HepG2 (cell line): ENCODE data around the gene TM4SF20. TPM values are rescaled to one million over a fixed set of nuclear protein-coding genes. Genes with fewer than 3 reads are reported as not detected.

ENCODE experiments used
- ARID5B ChIP-seq: IDR thresholded peaks from 2 replicates; pipeline ENCODE4 v1.4.0; 2020; ENCODE audit warnings: mild to moderate bottlenecking, missing genetic modification reagents
- CEBPZ ChIP-seq: IDR thresholded peaks from 2 replicates; pipeline ENCODE4 v1.6.1; 2012; ENCODE audit warnings: low read length, improper control_type of control experiment
- GTF2F1 ChIP-seq: fragments of 150-350 bp; IDR thresholded peaks from 2 replicates; pipeline ENCODE4 v1.6.1; 2014; ENCODE audit warnings: low read length
- HES4 ChIP-seq: sonication (generic); formaldehyde crosslinking; IDR thresholded peaks from 2 replicates; pipeline ENCODE4 v1.9.0; 2021; ENCODE audit warnings: mild to moderate bottlenecking, missing genetic modification reagents, borderline replicate concordance
- HMGXB4 ChIP-seq, 2 experiments: sonication (generic) in 1 of 2; formaldehyde crosslinking in 1 of 2; IDR thresholded peaks; 2 replicates each; pipeline versions ENCODE4 v1.4.0 to v1.6.1; 2018 to 2020; ENCODE audit warnings: missing genetic modification reagents in 2 of 2, borderline replicate concordance in 1 of 2, low read depth in 1 of 2, mild to moderate bottlenecking in 1 of 2, missing biosample characterization in 1 of 2
- KLF16 ChIP-seq, 2 experiments: sonication (generic) in 1 of 2; formaldehyde crosslinking in 1 of 2; IDR thresholded peaks; 2 replicates each; pipeline versions ENCODE4 v1.6.1 to v1.8.0; 2016 to 2023; ENCODE audit warnings: missing genetic modification reagents in 2 of 2, missing compliant biosample characterization in 1 of 2
- MED1 ChIP-seq: sonication (generic); formaldehyde crosslinking; IDR thresholded peaks from 2 replicates; pipeline ENCODE4 v1.4.0; 2020; ENCODE audit warnings: missing genetic modification reagents
- SOX13 ChIP-seq, 3 experiments: fragments of 450-650 bp in 1 of 3; sonication (generic) in 1 of 3; formaldehyde crosslinking in 1 of 3; IDR thresholded peaks in 2 of 3; conservative IDR thresholded peaks in 1 of 3; 2 replicates each; pipeline versions ENCODE4 v1.5.0 to v1.6.1; 2016 to 2020; ENCODE audit warnings: antibody characterized with exemption in 1 of 3, mild to moderate bottlenecking in 1 of 3, missing compliant biosample characterization in 1 of 3, missing genetic modification reagents in 1 of 3, moderate library complexity in 1 of 3
- ZBTB34 ChIP-seq: sonication (generic); formaldehyde crosslinking; IDR thresholded peaks from 2 replicates; pipeline ENCODE4 v1.8.0; 2022; ENCODE audit warnings: mild to moderate bottlenecking, missing genetic modification reagents
- ZNF10 ChIP-seq: sonication (generic); formaldehyde crosslinking; IDR thresholded peaks from 2 replicates; pipeline ENCODE4 v1.4.0; 2020; ENCODE audit warnings: mild to moderate bottlenecking, low read depth, missing genetic modification reagents, borderline replicate concordance
- ZNF276 ChIP-seq: sonication (generic); formaldehyde crosslinking; IDR thresholded peaks from 2 replicates; pipeline ENCODE4 v1.4.0; 2020; ENCODE audit warnings: mild to moderate bottlenecking, low read depth, missing genetic modification reagents
- ZNF781 ChIP-seq: sonication (generic); formaldehyde crosslinking; IDR thresholded peaks from 2 replicates; pipeline ENCODE4 v1.5.1; 2020; ENCODE audit warnings: borderline replicate concordance, mild to moderate bottlenecking, missing genetic modification reagents; ENCODE audit errors: not compliant biosample characterization
- ZNF883 ChIP-seq: sonication (generic); formaldehyde crosslinking; IDR thresholded peaks from 2 replicates; pipeline ENCODE4 v1.5.1; 2020; ENCODE audit warnings: mild to moderate bottlenecking, missing genetic modification reagents; ENCODE audit errors: not compliant biosample characterization
- polyA plus RNA-seq, 8 experiments: library from polyadenylated mRNA; depleted of rRNA in 3 of 8; stranded (reverse) in 7 of 8; unstranded in 1 of 8; fragments of >200 nt; fragmentation: Illumina TruSeq in 4 of 8; extraction: Trizol in 4 of 8; gene quantifications; 2 replicates each; pipeline versions ENCODE4 v1.2.1 to v1.2.3, GENCODE V29; 2011 to 2016; ENCODE audit warnings: low read depth in 4 of 8, missing spikeins in 1 of 8, mixed read lengths in 1 of 8; ENCODE audit not compliant: insufficient read depth in 1 of 8
- total RNA-seq, 5 experiments: library from RNA; depleted of rRNA; stranded (reverse); fragments of >200 nt; fragmentation: Illumina TruSeq; extraction: Trizol; gene quantifications; 2 replicates each; pipeline ENCODE4 v1.2.3, GENCODE V29; 2016; ENCODE audit warnings: low read depth in 1 of 5

The TM4SF20 gene
- total and polyA plus RNA-seq, 2 of the 13 experiments (the other 11 are each of a cell fraction or from before 2014, with no cell fraction given) = not detected

GRCh38 chr2:227324995-227325838 lies 53.9 kb downstream of the TM4SF20 start, which contains the start of gene MFF (continued):
- TF ChIP-seq ARID5B (peak; percentile 83), ZNF10 (no peak), ZNF883 (CRISPR knock-in tag) (peak; percentile 97), MED1 (peak; percentile 91), ZNF276 (peak; percentile 97; the same call in 1 of the 2 replicates), ZNF781 (CRISPR knock-in tag) (peak; percentile 96), SOX13 (IDR thresholded peaks at IDR 0.05) (no peak), SOX13 (CRISPR knock-in tag; conservative IDR thresholded peaks at IDR 0.05 in 1 of 2, IDR thresholded peaks at IDR 0.05 in 1 of 2) (peak in 1 of 2 experiments; percentile 74; a peak in 2 of 4 replicates), HES4 (CRISPR knock-in tag) (peak; percentile 68; the same call in 1 of the 2 replicates), CEBPZ (no peak), HMGXB4 (CRISPR knock-in tag; IDR thresholded peaks at IDR 0.05; ENCODE audit: borderline replicate concordance in 1 of 2, low read depth in 1 of 2) (peak; percentile 98 to 99), KLF16 (CRISPR knock-in tag; IDR thresholded peaks at IDR 0.05) (peak; percentile 95 to 98), GTF2F1 (peak; percentile 82), ZBTB34 (CRISPR knock-in tag) (peak; percentile 84)
